OCI-LY1 (cell line): ENCODE results near the gene FARS2.
A peak's percentile ranks its signal among the peaks of the same experiment; 100 is the strongest.

Source experiments
- H2AFZ ChIP-seq: fragments of 200-600 bp; sonication (generic), shearing (Covaris generic); 2 replicates; pipeline ENCODE4 v1.6.0; 2014; ENCODE audit warnings: antibody characterized with exemption, mild to moderate bottlenecking, low read length
- H3F3A ChIP-seq: fragments of 200-600 bp; sonication (generic), shearing (Covaris generic); 2 replicates; pipeline ENCODE4 v1.6.0; 2014; ENCODE audit warnings: mild to moderate bottlenecking, antibody characterized with exemption, low read length, moderate library complexity; ENCODE audit not compliant: insufficient read depth
- H3K27ac ChIP-seq: fragments of 200-600 bp; sonication (generic); 2 replicates; pipeline ENCODE4 v1.5.1; 2014; ENCODE audit warnings: low read length, mixed run types, mild to moderate bottlenecking, low read depth; ENCODE audit not compliant: poor library complexity, severe bottlenecking
- H3K27me3 ChIP-seq: fragments of 200-600 bp; sonication (generic); 2 replicates; pipeline ENCODE4 v1.6.0; 2014; ENCODE audit warnings: antibody characterized with exemption, mild to moderate bottlenecking, low read length, moderate library complexity; ENCODE audit not compliant: insufficient read depth
- H3K36me3 ChIP-seq: fragments of 200-600 bp; sonication (generic); 2 replicates; pipeline ENCODE4 v1.6.1; 2014; ENCODE audit warnings: mild to moderate bottlenecking, antibody characterized with exemption, low read length, moderate library complexity, mixed read lengths; ENCODE audit not compliant: insufficient read depth
- H3K4me1 ChIP-seq: fragments of 200-600 bp; sonication (generic); 2 replicates; pipeline ENCODE4 v1.5.1; 2014; ENCODE audit warnings: mild to moderate bottlenecking, low read length, moderate library complexity; ENCODE audit not compliant: insufficient read depth, severe bottlenecking
- H3K4me2 ChIP-seq: fragments of 200-600 bp; sonication (generic), shearing (Covaris generic); 2 replicates; pipeline ENCODE4 v1.6.1; 2014; ENCODE audit warnings: low read length
- H3K4me3 ChIP-seq: fragments of 200-600 bp; sonication (generic); 2 replicates; pipeline ENCODE4 v1.5.1; 2014; ENCODE audit warnings: low read length, low read depth, mild to moderate bottlenecking, mixed read lengths; ENCODE audit not compliant: poor library complexity, severe bottlenecking
- H3K79me2 ChIP-seq: fragments of 200-600 bp; shearing (Covaris generic); 2 replicates; pipeline ENCODE4 v1.6.1; 2016; ENCODE audit warnings: mixed run types, low read length, mixed read lengths; ENCODE audit not compliant: insufficient read depth
- H3K9ac ChIP-seq: fragments of 200-600 bp; sonication (generic), shearing (Covaris generic); 2 replicates; pipeline ENCODE4 v1.6.1; 2014; ENCODE audit warnings: mild to moderate bottlenecking, low read length, mixed read lengths
- H3K9me2 ChIP-seq: fragments of 200-600 bp; sonication (generic), shearing (Covaris generic); 2 replicates; pipeline ENCODE4 v1.6.1; 2014; ENCODE audit warnings: low read depth, mild to moderate bottlenecking, low read length, mixed read lengths
- H3K9me3 ChIP-seq: fragments of 200-600 bp; shearing (Covaris generic); 2 replicates; pipeline ENCODE4 v1.6.1; 2014; ENCODE audit warnings: low read length, mixed read lengths
- H4K20me1 ChIP-seq: fragments of 200-600 bp; sonication (generic), shearing (Covaris generic); 2 replicates; pipeline ENCODE4 v1.6.0; 2016; ENCODE audit warnings: mild to moderate bottlenecking, low read length; ENCODE audit not compliant: insufficient read depth
- CTCF ChIP-seq: fragments of 200-600 bp; sonication (generic), shearing (Covaris generic); IDR thresholded peaks from 2 replicates; pipeline ENCODE4 v1.5.1; 2017; ENCODE audit warnings: mild to moderate bottlenecking, antibody characterized with exemption, low read length, moderate library complexity, mixed read lengths
- EZH2 ChIP-seq: fragments of 200-600 bp; sonication (generic), shearing (Covaris generic); IDR thresholded peaks from 2 replicates; pipeline ENCODE4 v1.8.0; 2017; ENCODE audit warnings: borderline replicate concordance, mixed run types, mild to moderate bottlenecking, antibody characterized with exemption, low read length, moderate library complexity, mixed read lengths

FARS2 gene

GRCh38 chr6:5693225-5694145 is 432.2 kb downstream of the FARS2 start:
- Histone ChIP-seq H3K4me1 (peaks cover 15% of the 10 kb centered on the region), H3K9ac (no peak overlapping the region), H3K9me2 (no peaks in the 10 kb centered on the region), H3K4me2 (no peak overlapping the region), H2AFZ (no peak overlapping the region), H3K9me3 (peaks cover 23% of the 10 kb centered on the region), H3F3A (no peaks in the 10 kb centered on the region), H3K27me3 (no peaks in the 10 kb centered on the region), H3K79me2 (no peaks in the 10 kb centered on the region), H3K36me3 (peaks cover 15% of the 10 kb centered on the region), H3K27ac (no peak overlapping the region), H3K4me3 (no peak overlapping the region), H4K20me1 (no peaks in the 10 kb centered on the region)
- TF ChIP-seq EZH2 (no peak), CTCF (no peak)

- Histone ChIP-seq H3K27ac (peak overlapping the region; percentile 55), H3F3A (no peaks in the 10 kb centered on the region), H3K36me3 (peaks cover 15% of the 10 kb centered on the region), H2AFZ (no peak overlapping the region), H3K27me3 (no peaks in the 10 kb centered on the region), H3K4me2 (no peak overlapping the region), H3K4me1 (peaks cover 30% of the 10 kb centered on the region), H4K20me1 (no peaks in the 10 kb centered on the region), H3K9me3 (peaks cover 23% of the 10 kb centered on the region), H3K4me3 (no peak overlapping the region), H3K9ac (no peak overlapping the region; the same call in 1 of the 2 replicates), H3K79me2 (no peaks in the 10 kb centered on the region), H3K9me2 (no peaks in the 10 kb centered on the region)
- TF ChIP-seq EZH2: no peak
- TF ChIP-seq CTCF: no peak
Measured at GRCh38 chr6:5695260-5696245, 434.2 kb downstream of the FARS2 start.

GRCh38 chr6:5697508-5697907 is 436.2 kb downstream of the FARS2 start:
- Histone ChIP-seq H3K9me3 (peaks cover 23% of the 10 kb centered on the region), H3K27ac (no peak overlapping the region), H3K9ac (no peak overlapping the region), H4K20me1 (no peaks in the 10 kb centered on the region), H2AFZ (no peak overlapping the region), H3K27me3 (no peaks in the 10 kb centered on the region), H3K36me3 (peaks cover 15% of the 10 kb centered on the region), H3K79me2 (no peaks in the 10 kb centered on the region), H3K4me2 (no peak overlapping the region), H3K4me1 (peaks cover 50% of the 10 kb centered on the region), H3K4me3 (no peak overlapping the region), H3F3A (no peaks in the 10 kb centered on the region), H3K9me2 (no peaks in the 10 kb centered on the region)
- TF ChIP-seq EZH2 (no peak), CTCF (no peak)
